ENCODE results near the gene HGFAC. TPM values are rescaled to one million over a fixed set of nuclear protein-coding genes. Genes with fewer than 3 reads are reported as not detected.
A peak's percentile ranks its signal among the peaks of the same experiment; 100 is the strongest.

The HGFAC gene
- total and polyA plus RNA-seq, 2 of the 13 experiments (the other 11 are each of a cell fraction or from before 2014, with no cell fraction given), result 8.5 to 63.6 TPM

DNA sequence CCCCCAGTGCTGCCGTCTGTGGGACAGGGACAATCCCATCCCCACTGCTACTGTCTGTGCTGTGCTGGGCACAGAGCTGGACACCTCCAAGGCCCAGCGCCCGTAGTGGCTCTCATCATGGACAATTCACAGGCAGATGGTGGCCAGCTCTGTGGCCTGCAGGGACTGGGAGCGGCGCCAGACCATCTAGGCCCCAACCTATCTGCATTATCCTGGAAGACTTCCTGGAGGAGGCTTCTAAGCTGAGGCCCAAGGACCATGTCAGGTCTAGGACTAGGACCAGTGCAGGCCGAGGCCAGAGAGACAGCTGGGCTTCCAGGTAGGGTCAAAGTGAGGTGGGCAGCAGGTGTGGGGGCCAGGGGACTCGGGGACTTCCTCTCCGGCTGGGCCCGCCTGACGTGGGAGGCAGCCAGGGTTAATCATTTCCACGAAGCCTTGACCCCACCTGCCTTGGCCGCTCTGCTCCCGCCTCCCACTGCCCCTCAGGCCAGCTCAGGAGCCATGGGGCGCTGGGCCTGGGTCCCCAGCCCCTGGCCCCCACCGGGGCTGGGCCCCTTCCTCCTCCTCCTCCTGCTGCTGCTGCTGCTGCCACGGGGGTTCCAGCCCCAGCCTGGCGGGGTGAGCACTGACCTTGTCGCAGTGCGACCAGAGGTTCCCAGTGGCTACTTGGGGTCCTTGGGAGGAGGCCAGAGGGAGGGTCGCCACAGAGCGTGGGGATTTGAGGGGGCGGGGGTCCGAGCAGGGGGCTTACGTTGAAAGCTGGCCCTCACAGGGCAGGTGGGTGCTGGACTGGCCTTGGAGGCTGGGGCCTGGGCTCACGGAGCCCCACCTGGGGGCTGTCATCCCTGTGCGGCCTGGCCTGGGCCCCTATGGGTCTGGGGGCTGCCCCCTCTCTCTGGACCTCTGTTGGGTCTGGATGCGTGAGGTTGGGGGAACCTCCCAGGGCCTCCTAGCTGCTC lies at the start of gene HGFAC (continued):
- TF ChIP-seq, protein P1, sequence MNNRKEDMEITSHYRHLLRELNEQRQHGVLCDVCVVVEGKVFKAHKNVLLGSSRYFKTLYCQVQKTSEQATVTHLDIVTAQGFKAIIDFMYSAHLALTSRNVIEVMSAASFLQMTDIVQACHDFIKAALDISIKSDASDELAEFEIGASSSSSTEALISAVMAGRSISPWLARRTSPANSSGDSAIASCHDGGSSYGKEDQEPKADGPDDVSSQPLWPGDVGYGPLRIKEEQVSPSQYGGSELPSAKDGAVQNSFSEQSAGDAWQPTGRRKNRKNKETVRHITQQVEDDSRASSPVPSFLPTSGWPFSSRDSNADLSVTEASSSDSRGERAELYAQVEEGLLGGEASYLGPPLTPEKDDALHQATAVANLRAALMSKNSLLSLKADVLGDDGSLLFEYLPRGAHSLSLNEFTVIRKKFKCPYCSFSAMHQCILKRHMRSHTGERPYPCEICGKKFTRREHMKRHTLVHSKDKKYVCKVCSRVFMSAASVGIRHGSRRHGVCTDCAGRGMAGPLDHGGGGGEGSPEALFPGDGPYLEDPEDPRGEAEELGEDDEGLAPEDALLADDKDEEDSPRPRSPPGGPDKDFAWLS (CRISPR knock-in tag; IDR thresholded peaks at IDR 0.05; ENCODE audit: borderline replicate concordance), result no peak
- TF ChIP-seq ZNF83 (CRISPR knock-in tag; IDR thresholded peaks at IDR 0.05; ENCODE audit: borderline replicate concordance), result no peak
- TF ChIP-seq NONO (IDR thresholded peaks at IDR 0.05), result no peak
- TF ChIP-seq NONO (CRISPR knock-in tag; conservative IDR thresholded peaks at IDR 0.05), result peak; percentile 72
- TF ChIP-seq KDM3A (CRISPR knock-in tag; IDR thresholded peaks at IDR 0.05; ENCODE audit: low read depth), result peak; percentile 64; the same call in 1 of the 2 replicates
- TF ChIP-seq, protein P2, sequence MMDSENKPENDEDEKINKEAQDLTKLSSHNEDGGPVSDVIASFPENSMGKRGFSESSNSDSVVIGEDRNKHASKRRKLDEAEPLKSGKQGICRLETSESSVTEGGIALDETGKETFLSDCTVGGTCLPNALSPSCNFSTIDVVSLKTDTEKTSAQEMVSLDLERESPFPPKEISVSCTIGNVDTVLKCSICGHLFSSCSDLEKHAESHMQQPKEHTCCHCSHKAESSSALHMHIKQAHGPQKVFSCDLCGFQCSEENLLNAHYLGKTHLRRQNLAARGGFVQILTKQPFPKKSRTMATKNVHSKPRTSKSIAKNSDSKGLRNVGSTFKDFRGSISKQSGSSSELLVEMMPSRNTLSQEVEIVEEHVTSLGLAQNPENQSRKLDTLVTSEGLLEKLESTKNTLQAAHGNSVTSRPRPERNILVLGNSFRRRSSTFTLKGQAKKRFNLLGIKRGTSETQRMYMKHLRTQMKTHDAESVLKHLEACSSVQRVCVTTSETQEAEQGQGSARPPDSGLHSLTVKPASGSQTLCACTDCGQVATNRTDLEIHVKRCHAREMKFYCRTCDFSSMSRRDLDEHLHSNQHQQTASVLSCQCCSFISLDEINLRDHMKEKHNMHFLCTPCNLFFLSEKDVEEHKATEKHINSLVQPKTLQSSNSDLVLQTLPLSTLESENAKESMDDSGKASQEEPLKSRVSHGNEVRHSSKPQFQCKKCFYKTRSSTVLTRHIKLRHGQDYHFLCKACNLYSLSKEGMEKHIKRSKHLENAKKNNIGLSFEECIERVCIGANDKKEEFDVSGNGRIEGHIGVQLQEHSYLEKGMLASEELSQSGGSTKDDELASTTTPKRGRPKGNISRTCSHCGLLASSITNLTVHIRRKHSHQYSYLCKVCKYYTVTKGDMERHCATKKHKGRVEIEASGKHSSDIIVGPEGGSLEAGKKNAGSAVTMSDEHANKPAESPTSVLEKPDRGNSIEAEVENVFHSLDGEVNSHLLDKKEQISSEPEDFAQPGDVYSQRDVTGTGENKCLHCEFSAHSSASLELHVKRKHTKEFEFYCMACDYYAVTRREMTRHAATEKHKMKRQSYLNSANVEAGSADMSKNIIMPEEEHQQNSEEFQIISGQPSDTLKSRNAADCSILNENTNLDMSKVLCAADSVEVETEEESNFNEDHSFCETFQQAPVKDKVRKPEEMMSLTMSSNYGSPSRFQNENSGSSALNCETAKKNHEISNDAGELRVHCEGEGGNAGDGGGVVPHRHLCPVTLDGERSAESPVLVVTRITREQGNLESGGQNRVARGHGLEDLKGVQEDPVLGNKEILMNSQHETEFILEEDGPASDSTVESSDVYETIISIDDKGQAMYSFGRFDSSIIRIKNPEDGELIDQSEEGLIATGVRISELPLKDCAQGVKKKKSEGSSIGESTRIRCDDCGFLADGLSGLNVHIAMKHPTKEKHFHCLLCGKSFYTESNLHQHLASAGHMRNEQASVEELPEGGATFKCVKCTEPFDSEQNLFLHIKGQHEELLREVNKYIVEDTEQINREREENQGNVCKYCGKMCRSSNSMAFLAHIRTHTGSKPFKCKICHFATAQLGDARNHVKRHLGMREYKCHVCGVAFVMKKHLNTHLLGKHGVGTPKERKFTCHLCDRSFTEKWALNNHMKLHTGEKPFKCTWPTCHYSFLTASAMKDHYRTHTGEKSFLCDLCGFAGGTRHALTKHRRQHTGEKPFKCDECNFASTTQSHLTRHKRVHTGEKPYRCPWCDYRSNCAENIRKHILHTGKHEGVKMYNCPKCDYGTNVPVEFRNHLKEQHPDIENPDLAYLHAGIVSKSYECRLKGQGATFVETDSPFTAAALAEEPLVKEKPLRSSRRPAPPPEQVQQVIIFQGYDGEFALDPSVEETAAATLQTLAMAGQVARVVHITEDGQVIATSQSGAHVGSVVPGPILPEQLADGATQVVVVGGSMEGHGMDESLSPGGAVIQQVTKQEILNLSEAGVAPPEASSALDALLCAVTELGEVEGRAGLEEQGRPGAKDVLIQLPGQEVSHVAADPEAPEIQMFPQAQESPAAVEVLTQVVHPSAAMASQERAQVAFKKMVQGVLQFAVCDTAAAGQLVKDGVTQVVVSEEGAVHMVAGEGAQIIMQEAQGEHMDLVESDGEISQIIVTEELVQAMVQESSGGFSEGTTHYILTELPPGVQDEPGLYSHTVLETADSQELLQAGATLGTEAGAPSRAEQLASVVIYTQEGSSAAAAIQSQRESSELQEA (CRISPR knock-in tag; IDR thresholded peaks at IDR 0.05; ENCODE audit: not compliant biosample characterization), result no peak
- TF ChIP-seq SP5 (CRISPR knock-in tag; IDR thresholded peaks at IDR 0.05; ENCODE audit: borderline replicate concordance, low read depth), result peak; percentile 74; the same call in 1 of the 2 replicates
- peak; percentile 79 for TF ChIP-seq RBFOX2 (IDR thresholded peaks at IDR 0.05; ENCODE audit: low read depth, low read length)
- no peak for TF ChIP-seq SOX5 (CRISPR knock-in tag; IDR thresholded peaks at IDR 0.05; ENCODE audit: borderline replicate concordance)
- TF ChIP-seq, protein P3, sequence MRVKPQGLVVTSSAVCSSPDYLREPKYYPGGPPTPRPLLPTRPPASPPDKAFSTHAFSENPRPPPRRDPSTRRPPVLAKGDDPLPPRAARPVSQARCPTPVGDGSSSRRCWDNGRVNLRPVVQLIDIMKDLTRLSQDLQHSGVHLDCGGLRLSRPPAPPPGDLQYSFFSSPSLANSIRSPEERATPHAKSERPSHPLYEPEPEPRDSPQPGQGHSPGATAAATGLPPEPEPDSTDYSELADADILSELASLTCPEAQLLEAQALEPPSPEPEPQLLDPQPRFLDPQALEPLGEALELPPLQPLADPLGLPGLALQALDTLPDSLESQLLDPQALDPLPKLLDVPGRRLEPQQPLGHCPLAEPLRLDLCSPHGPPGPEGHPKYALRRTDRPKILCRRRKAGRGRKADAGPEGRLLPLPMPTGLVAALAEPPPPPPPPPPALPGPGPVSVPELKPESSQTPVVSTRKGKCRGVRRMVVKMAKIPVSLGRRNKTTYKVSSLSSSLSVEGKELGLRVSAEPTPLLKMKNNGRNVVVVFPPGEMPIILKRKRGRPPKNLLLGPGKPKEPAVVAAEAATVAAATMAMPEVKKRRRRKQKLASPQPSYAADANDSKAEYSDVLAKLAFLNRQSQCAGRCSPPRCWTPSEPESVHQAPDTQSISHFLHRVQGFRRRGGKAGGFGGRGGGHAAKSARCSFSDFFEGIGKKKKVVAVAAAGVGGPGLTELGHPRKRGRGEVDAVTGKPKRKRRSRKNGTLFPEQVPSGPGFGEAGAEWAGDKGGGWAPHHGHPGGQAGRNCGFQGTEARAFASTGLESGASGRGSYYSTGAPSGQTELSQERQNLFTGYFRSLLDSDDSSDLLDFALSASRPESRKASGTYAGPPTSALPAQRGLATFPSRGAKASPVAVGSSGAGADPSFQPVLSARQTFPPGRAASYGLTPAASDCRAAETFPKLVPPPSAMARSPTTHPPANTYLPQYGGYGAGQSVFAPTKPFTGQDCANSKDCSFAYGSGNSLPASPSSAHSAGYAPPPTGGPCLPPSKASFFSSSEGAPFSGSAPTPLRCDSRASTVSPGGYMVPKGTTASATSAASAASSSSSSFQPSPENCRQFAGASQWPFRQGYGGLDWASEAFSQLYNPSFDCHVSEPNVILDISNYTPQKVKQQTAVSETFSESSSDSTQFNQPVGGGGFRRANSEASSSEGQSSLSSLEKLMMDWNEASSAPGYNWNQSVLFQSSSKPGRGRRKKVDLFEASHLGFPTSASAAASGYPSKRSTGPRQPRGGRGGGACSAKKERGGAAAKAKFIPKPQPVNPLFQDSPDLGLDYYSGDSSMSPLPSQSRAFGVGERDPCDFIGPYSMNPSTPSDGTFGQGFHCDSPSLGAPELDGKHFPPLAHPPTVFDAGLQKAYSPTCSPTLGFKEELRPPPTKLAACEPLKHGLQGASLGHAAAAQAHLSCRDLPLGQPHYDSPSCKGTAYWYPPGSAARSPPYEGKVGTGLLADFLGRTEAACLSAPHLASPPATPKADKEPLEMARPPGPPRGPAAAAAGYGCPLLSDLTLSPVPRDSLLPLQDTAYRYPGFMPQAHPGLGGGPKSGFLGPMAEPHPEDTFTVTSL (CRISPR knock-in tag; IDR thresholded peaks at IDR 0.05; ENCODE audit: borderline replicate concordance), result no peak
- no peak for TF ChIP-seq SRSF9 (IDR thresholded peaks at IDR 0.05; ENCODE audit: borderline replicate concordance, insufficient read depth, low read depth, low read length, poor library complexity, severe bottlenecking)
- TF ChIP-seq ZMAT3 (CRISPR knock-in tag; conservative IDR thresholded peaks at IDR 0.05), result 0 out of 2 replicates have a peak, but pooled peaks have one; percentile 19

All from HepG2 (cell line).